Ovary (tissue), 9 donors: Measurements from ENCODE around the gene C3orf80. TPM values are rescaled to one million over a fixed set of nuclear protein-coding genes. Genes with fewer than 3 reads are reported as not detected.

Experiments
- DNase-seq, 5 donors: peaks; one replicate each; pipeline ENCODE4 v3.0.0-alpha.2; 2019 to 2020
- H3K27ac ChIP-seq, 2 donors: fragments of 200-600 bp; one replicate each; pipeline versions ENCODE4 v1.5.1 to v1.8.0; 2019 to 2022
- H3K27me3 ChIP-seq: fragments of 200-600 bp; one replicate; pipeline ENCODE4 v1.8.0; 2022
- H3K36me3 ChIP-seq: fragments of 200-600 bp; sonication (generic); one replicate; pipeline ENCODE4 v1.5.1; 2019
- H3K4me1 ChIP-seq: one replicate; pipeline ENCODE4 v1.8.1; 2013; ENCODE audit warnings: mild to moderate bottlenecking, moderate library complexity; ENCODE audit not compliant: insufficient read depth
- H3K4me3 ChIP-seq: fragments of 200-600 bp; sonication (generic); one replicate; pipeline ENCODE4 v1.5.1; 2017
- H3K9me3 ChIP-seq, 2 donors: fragments of 200-600 bp in 1 of 2; sonication (generic) in 1 of 2; one replicate each; pipeline versions ENCODE4 v1.5.1 to v1.8.1; 2013 to 2019; ENCODE audit warnings: mild to moderate bottlenecking in 1 of 2, moderate library complexity in 1 of 2
- EP300 ChIP-seq: sonication (generic); formaldehyde crosslinking; IDR thresholded peaks from one replicate; pipeline ENCODE4 v1.6.1; 2017; ENCODE audit warnings: antibody characterized with exemption
- POLR2A ChIP-seq: fragments of 450-650 bp; IDR thresholded peaks from one replicate; pipeline ENCODE4 v1.6.1; 2017; ENCODE audit warnings: antibody characterized with exemption, mild to moderate bottlenecking, moderate library complexity
- WGBS, 3 donors: extraction: QIAGEN DNeasy Blood & Tissue Kit in 1 of 3; methylation state at CpG; one replicate each; pipeline versions ENCODE4 v1.1.5 to v1.1.7; 2013 to 2017; 5-methylcytosine and 5-hydroxymethylcytosine counted together
- intact Hi-C, 4 donors: fragments of 100-400 bp; cut with DNase I; formaldehyde crosslinking; loops; one replicate each; pipeline versions ENCODE4 v1.11.0 to v1.15.1; 2022 to 2023
- polyA plus RNA-seq, 2 donors: library from polyadenylated mRNA; stranded (reverse); fragments of 200-250 nt in 1 of 2; fragments of 350-450 nt in 1 of 2; fragmentation: Illumina TruSeq in 1 of 2; extraction: RNeasy Lipid Tissue Mini Kit (QIAGEN cat#74804) in 1 of 2; gene quantifications; one replicate each; pipeline ENCODE4 v1.2.3, GENCODE V29; 2013 to 2014
- total RNA-seq, 7 donors: library from RNA; depleted of rRNA in 2 of 7; stranded (reverse); fragments of >200 nt in 2 of 7; fragmentation: NEBNext Ultra II Directional in 3 of 7; extraction: Animal tissue kit (Norgen Biotek cat#: 25700) in 3 of 7; gene quantifications; one replicate each; pipeline versions ENCODE4 v1.1.0 to v1.2.4, GENCODE V29; 2016 to 2023
- TF ChIP-seq, protein P1 (sequence below), 3 donors: fragments of 450-650 bp in 2 of 3; fragments of 200-600 bp in 1 of 3; IDR thresholded peaks; one replicate each; pipeline versions ENCODE4 v1.5.1 to v1.8.0; 2016 to 2022; ENCODE audit warnings: antibody characterized with exemption in 3 of 3, mild to moderate bottlenecking in 1 of 3
- donor health status: DM: no; HTN: no; CAD: no; lungs with moderate emphysema.
- donor health status: DM: no; HTN: no; CAD: no.
- donor health status: Bipolar disorder and iron deficiency.
- donor health status: DM: yes; HTN: yes; CAD: no.
- donor health status: DM: no; HTN: no; CAD: no.
- donor health status: DM: yes; HTN: yes; CAD: no.

Gene C3orf80
- total and polyA plus RNA-seq, 9 donors, result 0.15 to 0.43 (median 0.32) TPM; not detected in 2

DNA sequence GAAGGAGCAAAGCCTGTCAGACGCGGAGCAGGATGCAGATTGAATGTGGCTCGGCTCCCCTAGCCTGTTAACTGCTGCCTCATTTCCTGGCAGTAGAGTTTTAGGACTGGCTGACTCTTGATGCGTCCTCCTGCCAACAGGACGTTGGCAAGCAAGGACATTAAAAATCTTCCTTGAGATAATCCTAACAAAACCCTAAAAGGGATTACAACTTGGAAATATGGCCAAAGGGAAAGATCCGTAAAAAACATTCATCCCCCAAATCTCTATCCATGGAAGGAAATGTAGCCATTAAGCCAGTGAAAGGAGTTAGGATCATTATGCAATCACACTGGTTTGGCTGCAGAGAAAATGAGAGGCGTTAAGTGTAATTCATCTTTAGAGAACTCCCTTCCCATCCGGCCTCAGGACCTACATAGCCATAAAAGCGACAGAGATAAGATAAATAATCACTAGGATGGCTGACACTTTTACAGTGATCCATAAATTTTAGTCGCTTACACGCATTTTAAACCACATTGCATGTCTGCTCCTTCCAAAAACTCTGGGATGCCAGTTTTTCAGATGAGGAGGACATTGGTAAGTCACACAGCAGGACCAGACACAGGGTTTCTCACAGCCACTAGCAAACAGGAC lies 44.5 kb upstream of the C3orf80 start:
- Histone ChIP-seq H3K9me3 (no peaks in the 10 kb centered on the region), H3K27ac (no peak overlapping the region), H3K4me3 (no peak overlapping the region), H3K36me3 (no peaks in the 10 kb centered on the region), H3K27me3 (no peaks in the 10 kb centered on the region), H3K4me1 (no peaks in the 10 kb centered on the region)
- WGBS, 3 donors, result 9 to 14% (median 11%) methylated on average over 11 of the region's 11 CpGs
- TF ChIP-seq, protein P1, sequence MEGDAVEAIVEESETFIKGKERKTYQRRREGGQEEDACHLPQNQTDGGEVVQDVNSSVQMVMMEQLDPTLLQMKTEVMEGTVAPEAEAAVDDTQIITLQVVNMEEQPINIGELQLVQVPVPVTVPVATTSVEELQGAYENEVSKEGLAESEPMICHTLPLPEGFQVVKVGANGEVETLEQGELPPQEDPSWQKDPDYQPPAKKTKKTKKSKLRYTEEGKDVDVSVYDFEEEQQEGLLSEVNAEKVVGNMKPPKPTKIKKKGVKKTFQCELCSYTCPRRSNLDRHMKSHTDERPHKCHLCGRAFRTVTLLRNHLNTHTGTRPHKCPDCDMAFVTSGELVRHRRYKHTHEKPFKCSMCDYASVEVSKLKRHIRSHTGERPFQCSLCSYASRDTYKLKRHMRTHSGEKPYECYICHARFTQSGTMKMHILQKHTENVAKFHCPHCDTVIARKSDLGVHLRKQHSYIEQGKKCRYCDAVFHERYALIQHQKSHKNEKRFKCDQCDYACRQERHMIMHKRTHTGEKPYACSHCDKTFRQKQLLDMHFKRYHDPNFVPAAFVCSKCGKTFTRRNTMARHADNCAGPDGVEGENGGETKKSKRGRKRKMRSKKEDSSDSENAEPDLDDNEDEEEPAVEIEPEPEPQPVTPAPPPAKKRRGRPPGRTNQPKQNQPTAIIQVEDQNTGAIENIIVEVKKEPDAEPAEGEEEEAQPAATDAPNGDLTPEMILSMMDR (IDR thresholded peaks at IDR 0.05), result no peak
- TF ChIP-seq EP300, result no peak
- intact Hi-C loops, result no loop called here
- DNase-seq, result no peak

DNA sequence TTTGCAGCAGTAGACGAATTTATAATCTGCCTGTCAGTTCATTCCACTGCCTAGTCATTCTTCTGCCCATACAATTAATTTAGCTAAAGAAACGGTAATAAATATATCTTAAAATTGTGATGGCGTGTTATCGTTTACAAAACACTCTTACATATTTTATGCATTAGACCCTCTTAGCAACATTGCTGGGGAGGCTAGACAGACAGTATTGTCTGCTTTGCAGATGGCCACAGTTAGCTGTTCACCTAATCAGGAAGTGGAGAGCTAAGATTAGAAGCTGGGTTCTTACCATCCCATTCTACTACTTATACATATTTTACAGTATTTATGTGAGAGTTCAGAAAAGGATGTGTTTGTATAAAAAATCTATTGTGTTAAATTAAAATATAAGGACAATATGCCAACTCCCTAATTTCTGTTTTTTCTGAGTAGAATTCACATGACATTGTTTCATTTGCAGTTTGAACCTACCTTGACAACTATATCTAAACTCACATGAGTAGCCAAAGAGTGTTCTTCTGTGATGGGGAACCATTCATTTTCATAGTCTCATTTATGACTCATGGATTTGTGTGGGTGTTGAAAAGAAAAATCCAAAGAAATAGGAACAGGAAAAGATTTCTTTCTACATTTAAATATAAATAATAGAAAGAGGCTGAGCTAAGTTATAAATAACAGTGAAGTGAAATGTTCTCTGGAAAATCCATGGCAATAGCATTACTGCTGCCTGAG lies 41.7 kb upstream of the C3orf80 start:
- intact Hi-C loops, result no loop called here
- TF ChIP-seq EP300, result no peak
- no peak for TF ChIP-seq POLR2A
- TF ChIP-seq, protein P1 (IDR thresholded peaks at IDR 0.05), result no peak
- Histone ChIP-seq H3K9me3 (no peaks in the 10 kb centered on the region), H3K4me1 (no peaks in the 10 kb centered on the region), H3K27ac (no peak overlapping the region), H3K4me3 (no peak overlapping the region), H3K27me3 (no peaks in the 10 kb centered on the region), H3K36me3 (no peaks in the 10 kb centered on the region)
- WGBS, 3 donors, result 74 to 86% (median 82%) methylated on average over 4 of the region's 4 CpGs
- DNase-seq, result no peak

DNA sequence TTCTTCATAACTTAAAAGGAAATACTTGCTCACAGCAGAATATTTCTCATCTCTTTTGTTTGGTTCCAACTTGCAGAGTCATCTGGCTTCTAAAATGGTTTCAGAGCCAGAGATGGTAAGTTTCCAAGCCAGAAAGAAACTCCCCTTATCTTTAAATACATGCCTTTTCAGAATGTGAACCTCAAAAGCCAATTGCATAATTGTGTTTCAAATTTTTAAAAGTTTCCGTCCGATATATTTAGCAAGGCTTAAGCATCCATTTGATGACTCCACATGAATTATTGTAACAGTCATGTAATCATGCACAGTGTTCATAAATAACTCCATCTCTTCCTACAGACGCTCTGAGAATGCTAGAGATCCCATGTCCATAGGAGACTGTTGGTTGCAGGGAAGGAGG lies 40.6 kb upstream of the C3orf80 start:
- Histone ChIP-seq H3K27me3 (no peaks in the 10 kb centered on the region), H3K9me3 (no peaks in the 10 kb centered on the region), H3K4me3 (no peak overlapping the region), H3K36me3 (no peaks in the 10 kb centered on the region), H3K27ac (no peak overlapping the region), H3K4me1 (no peaks in the 10 kb centered on the region)
- intact Hi-C loops, result no loop called here
- TF ChIP-seq, protein P1 (IDR thresholded peaks at IDR 0.05), result no peak
- no peak for TF ChIP-seq POLR2A
- no peak for TF ChIP-seq EP300
- 3 to 11% (median 6%) methylated on average over 3 of the region's 3 CpGs for WGBS, 3 donors
- DNase-seq, result no peak

DNA sequence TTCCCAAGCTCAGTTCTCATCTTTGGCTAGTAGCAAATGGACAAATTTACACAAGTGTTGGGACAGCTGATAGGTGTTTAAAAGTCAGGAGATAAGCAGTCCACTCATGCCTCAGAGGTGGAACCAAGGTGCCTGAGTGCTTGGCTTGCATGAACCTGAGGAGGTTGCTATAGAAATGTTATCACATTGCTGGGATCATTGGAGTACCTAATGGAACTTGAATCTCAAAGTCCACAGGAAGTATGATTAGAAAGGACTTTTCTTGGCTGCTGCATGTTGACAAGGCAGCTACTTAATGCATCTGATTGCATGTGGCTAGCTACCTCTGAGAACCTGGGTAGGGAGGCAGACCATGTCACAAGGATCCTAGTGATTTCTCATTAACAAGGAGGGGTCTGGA lies 39.5 kb upstream of the C3orf80 start:
- DNase-seq, result no peak
- Histone ChIP-seq H3K27me3 (no peaks in the 10 kb centered on the region), H3K27ac (no peak overlapping the region), H3K4me1 (no peaks in the 10 kb centered on the region), H3K9me3 (no peaks in the 10 kb centered on the region), H3K4me3 (no peak overlapping the region), H3K36me3 (no peaks in the 10 kb centered on the region)
- intact Hi-C loops, result no loop called here
- TF ChIP-seq EP300, result no peak
- no peak for TF ChIP-seq POLR2A

DNA sequence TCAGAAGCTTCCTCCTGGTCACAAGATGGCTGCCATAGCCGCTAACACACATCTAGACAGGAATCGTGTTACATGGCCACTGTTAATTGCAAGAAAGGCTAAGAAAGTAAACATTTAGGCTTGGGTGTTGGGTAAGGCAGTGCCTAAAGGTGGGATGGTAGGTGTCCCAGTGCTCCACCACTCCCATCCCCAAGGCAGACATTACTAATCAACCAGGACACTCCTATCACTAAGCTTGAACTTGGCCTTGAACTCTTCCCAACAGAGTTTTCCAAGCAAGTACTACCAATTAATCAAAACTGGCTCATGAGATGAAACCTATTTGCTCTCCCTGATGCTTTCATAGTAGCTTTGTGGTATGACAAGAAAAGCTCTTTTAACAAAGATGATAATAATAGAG lies 37.9 kb upstream of the C3orf80 start:
- WGBS, 3 donors, result 92 to 98% (median 97%) methylated on average over 2 of the region's 2 CpGs
- TF ChIP-seq EP300 (no peak), POLR2A (no peak)
- TF ChIP-seq, protein P1 (IDR thresholded peaks at IDR 0.05), result no peak
- intact Hi-C loops, result no loop called here

More for the DNA sequence above, 37.9 kb upstream of the C3orf80 start:
- Histone ChIP-seq H3K36me3 (no peaks in the 10 kb centered on the region), H3K27ac (no peak overlapping the region), H3K9me3 (no peaks in the 10 kb centered on the region), H3K27me3 (no peaks in the 10 kb centered on the region), H3K4me3 (no peak overlapping the region), H3K4me1 (no peaks in the 10 kb centered on the region)
- no peak for DNase-seq
